Hepatocyte (in vitro differentiated cells): ENCODE measurements around the gene CHSY3.

Experiments used
- EZH2phosphoT487 ChIP-seq: fragments of 200-600 bp; sonication (generic); IDR thresholded peaks from one replicate; pipeline ENCODE4 v1.6.1; 2018; ENCODE audit warnings: antibody characterized with exemption, mild to moderate bottlenecking, low read depth, moderate library complexity; ENCODE audit not compliant: unreplicated experiment, severe bottlenecking
- TF ChIP-seq, protein P1 (sequence below): fragments of 200-600 bp; sonication (generic); IDR thresholded peaks from 2 replicates; pipeline ENCODE4 v1.5.1; 2016; ENCODE audit warnings: antibody characterized with exemption, mild to moderate bottlenecking; ENCODE audit not compliant: poor library complexity

DNA sequence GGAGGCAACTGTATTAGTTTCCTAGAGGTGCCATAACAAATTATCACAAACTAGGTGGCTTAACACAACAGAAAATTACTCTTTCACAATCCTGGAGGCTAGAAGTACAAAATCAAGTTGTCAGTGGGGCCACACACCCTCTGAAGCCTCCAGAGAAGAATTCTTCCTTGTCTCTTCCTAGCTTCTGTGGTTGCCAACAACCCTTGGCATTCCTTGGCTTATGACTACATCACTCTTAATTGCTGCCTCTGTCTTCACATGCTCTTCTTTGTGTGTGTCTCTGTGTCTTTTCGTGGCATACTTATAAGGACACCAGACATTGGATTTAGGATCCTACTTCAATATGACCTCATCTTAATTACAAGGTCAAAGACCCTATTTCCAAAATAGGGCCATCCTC is 327.5 kb downstream of the CHSY3 start:
- TF ChIP-seq, protein P1, sequence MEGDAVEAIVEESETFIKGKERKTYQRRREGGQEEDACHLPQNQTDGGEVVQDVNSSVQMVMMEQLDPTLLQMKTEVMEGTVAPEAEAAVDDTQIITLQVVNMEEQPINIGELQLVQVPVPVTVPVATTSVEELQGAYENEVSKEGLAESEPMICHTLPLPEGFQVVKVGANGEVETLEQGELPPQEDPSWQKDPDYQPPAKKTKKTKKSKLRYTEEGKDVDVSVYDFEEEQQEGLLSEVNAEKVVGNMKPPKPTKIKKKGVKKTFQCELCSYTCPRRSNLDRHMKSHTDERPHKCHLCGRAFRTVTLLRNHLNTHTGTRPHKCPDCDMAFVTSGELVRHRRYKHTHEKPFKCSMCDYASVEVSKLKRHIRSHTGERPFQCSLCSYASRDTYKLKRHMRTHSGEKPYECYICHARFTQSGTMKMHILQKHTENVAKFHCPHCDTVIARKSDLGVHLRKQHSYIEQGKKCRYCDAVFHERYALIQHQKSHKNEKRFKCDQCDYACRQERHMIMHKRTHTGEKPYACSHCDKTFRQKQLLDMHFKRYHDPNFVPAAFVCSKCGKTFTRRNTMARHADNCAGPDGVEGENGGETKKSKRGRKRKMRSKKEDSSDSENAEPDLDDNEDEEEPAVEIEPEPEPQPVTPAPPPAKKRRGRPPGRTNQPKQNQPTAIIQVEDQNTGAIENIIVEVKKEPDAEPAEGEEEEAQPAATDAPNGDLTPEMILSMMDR = no peak
- TF ChIP-seq EZH2phosphoT487 = no peak
